PC-3 (cell line): Measurements from ENCODE around the gene NCL. TPM values are rescaled to one million over a fixed set of nuclear protein-coding genes. Genes with fewer than 3 reads are reported as not detected.
"Not testable (repeated sequence)": the region's sequence is repeated elsewhere in the genome, so short reads cannot be mapped to it uniquely, and the experiment has no call there.

Experiments
- ATAC-seq: fragments of 200-7000 bp; cut with Tn5 transposase; 2 replicates; pipeline ENCODE4 v1.9.1; 2020; ENCODE audit warnings: mild to moderate bottlenecking, moderate library complexity
- BruUV-seq: library from RNA; stranded (reverse); fragments of 400-500 nt; replicated peaks from 2 replicates; lab custom pipeline; 2021; lab: Mats Ljungman, UMichigan
- CTCF ChIA-PET: fragments of 300-600 bp; sonication (Branson Sonifier 250); formaldehyde crosslinking; loops from one replicate; lab custom pipeline; 2022; ENCODE audit warnings: antibody characterized with exemption; lab: Charles Lee
- POLR2A ChIA-PET: fragments of 300-600 bp; sonication (Branson Sonifier 250); formaldehyde crosslinking; loops from one replicate; lab custom pipeline; 2022; ENCODE audit warnings: antibody characterized with exemption; ENCODE audit not compliant: unreplicated experiment; lab: Charles Lee
- DNase-seq: peaks from one replicate; pipeline ENCODE4 v3.0.0-alpha.2; 2015
- H2AFZ ChIP-seq: fragments of 300-600 bp; sonication (generic); 2 replicates; pipeline ENCODE4 v1.6.0; 2016; ENCODE audit warnings: antibody characterized with exemption, low read length
- H3F3A ChIP-seq: fragments of 300-600 bp; sonication (generic); one replicate; pipeline ENCODE4 v1.6.0; 2017; ENCODE audit warnings: antibody characterized with exemption, low read length, control low read depth, mild to moderate bottlenecking; ENCODE audit not compliant: unreplicated experiment
- H3K27ac ChIP-seq: fragments of 300-600 bp; sonication (generic); 2 replicates; pipeline ENCODE4 v1.5.1; 2016; ENCODE audit warnings: mild to moderate bottlenecking, low read length
- H3K27me3 ChIP-seq: fragments of 300-600 bp; sonication (generic); 2 replicates; pipeline ENCODE4 v1.6.1; 2016; ENCODE audit warnings: low read length, mixed read lengths
- H3K36me3 ChIP-seq: fragments of 300-600 bp; sonication (generic); 2 replicates; pipeline ENCODE4 v1.6.1; 2016; ENCODE audit warnings: low read depth, mixed run types, low read length, mixed read lengths
- H3K4me1 ChIP-seq: fragments of 300-600 bp; sonication (generic); 2 replicates; pipeline ENCODE4 v1.5.1; 2016; ENCODE audit warnings: low read length; ENCODE audit not compliant: insufficient read depth
- H3K4me2 ChIP-seq: fragments of 300-600 bp; sonication (generic); 2 replicates; pipeline ENCODE4 v1.6.0; 2016; ENCODE audit warnings: low read length
- H3K4me3 ChIP-seq: fragments of 300-600 bp; sonication (generic); 2 replicates; pipeline ENCODE4 v1.5.1; 2016; ENCODE audit warnings: mild to moderate bottlenecking, low read length, mixed read lengths
- H3K79me2 ChIP-seq: fragments of 300-600 bp; sonication (generic); 2 replicates; pipeline ENCODE4 v1.6.1; 2017; ENCODE audit warnings: low read length, mixed read lengths
- H3K9ac ChIP-seq: fragments of 300-600 bp; sonication (generic); 2 replicates; pipeline ENCODE4 v1.6.0; 2016; ENCODE audit warnings: mild to moderate bottlenecking, low read length
- H3K9me2 ChIP-seq: fragments of 300-600 bp; sonication (generic); replicated peaks from 2 replicates; pipeline ENCODE4 v1.6.1; 2016; ENCODE audit warnings: mixed run types, low read length, mixed read lengths
- H3K9me3 ChIP-seq: fragments of 300-600 bp; sonication (generic); 2 replicates; pipeline ENCODE4 v1.6.1; 2016; ENCODE audit warnings: low read length, mixed read lengths
- H4K20me1 ChIP-seq: fragments of 300-600 bp; sonication (generic); 2 replicates; pipeline ENCODE4 v1.6.1; 2016; ENCODE audit warnings: low read length, mixed read lengths
- CTCF ChIP-seq: fragments of 300-600 bp; sonication (generic); conservative IDR thresholded peaks from 2 replicates; pipeline ENCODE4 v1.5.1; 2017; ENCODE audit warnings: antibody characterized with exemption, low read depth, mild to moderate bottlenecking, low read length
- EZH2 ChIP-seq: fragments of 300-600 bp; sonication (generic); IDR thresholded peaks from one replicate; pipeline ENCODE4 v1.6.1; 2017; ENCODE audit warnings: antibody characterized with exemption, mild to moderate bottlenecking, low read length; ENCODE audit not compliant: unreplicated experiment
- EZH2phosphoT487 ChIP-seq: fragments of 300-600 bp; sonication (generic); IDR thresholded peaks from 2 replicates; pipeline ENCODE4 v1.6.1; 2018; ENCODE audit warnings: mild to moderate bottlenecking, antibody characterized with exemption, low read length, borderline replicate concordance
- intact Hi-C: fragments of 100-400 bp; cut with micrococcal nuclease; formaldehyde crosslinking; loops from 2 replicates; pipeline ENCODE4 v1.9.0; 2023
- total RNA-seq: library from RNA; depleted of rRNA; stranded (reverse); fragments of >200 nt; gene quantifications from 2 replicates; pipeline ENCODE4 v1.2.3, GENCODE V29; 2014

NCL gene
- total RNA-seq, 1 experiment from 2014 or later, result 430 TPM

GRCh38 chr2:231411237-231411636 lies 53.0 kb downstream of the NCL start:
- BruUV-seq, result TSS peak; percentile 84
- H3K4me3 ChIP-seq, result peak overlapping the region; percentile 85
- CTCF ChIA-PET, result interaction anchor here (0.6 to 1.4 kb wide), 3 partner anchors 11 to 277 kb away, joined by 3 to 5 read pairs (median 4); no protein-coding TSS in a partner anchor
- DNase-seq (peak; percentile 45), ATAC-seq (no peak)
- peak overlapping the region; percentile 96 for H2AFZ ChIP-seq
- intact Hi-C loops, result no loop called here
- H3K4me1 ChIP-seq, result peaks cover 22% of the 10 kb centered on the region
- POLR2A ChIA-PET, result no interaction called here
- H3K9ac ChIP-seq, result peak overlapping the region; percentile 82
- no peaks in the 10 kb centered on the region for H3F3A ChIP-seq
- H3K9me3 ChIP-seq, result no peaks in the 10 kb centered on the region
- no peaks in the 10 kb centered on the region for H3K36me3 ChIP-seq
- H3K27me3 ChIP-seq, result no peaks in the 10 kb centered on the region
- no peaks in the 10 kb centered on the region for H3K9me2 ChIP-seq
- no peak for TF ChIP-seq EZH2
- TF ChIP-seq CTCF, result no peak
- TF ChIP-seq EZH2phosphoT487, result no peak
- H3K79me2 ChIP-seq, result no peaks in the 10 kb centered on the region
- peak overlapping the region; percentile 90 for H3K4me2 ChIP-seq
- peak overlapping the region; percentile 77 for H3K27ac ChIP-seq
- no peaks in the 10 kb centered on the region for H4K20me1 ChIP-seq

GRCh38 chr2:231410293-231411004 lies 53.8 kb downstream of the NCL start:
- POLR2A ChIA-PET, result no interaction called here
- no peaks in the 10 kb centered on the region for H3K79me2 ChIP-seq
- no peak for DNase-seq
- TF ChIP-seq EZH2phosphoT487 (no peak), CTCF (peak; percentile 64)
- H3K4me3 ChIP-seq, result no peak overlapping the region
- no peaks in the 10 kb centered on the region for H3F3A ChIP-seq
- intact Hi-C loops, result no loop called here
- no peaks in the 10 kb centered on the region for H4K20me1 ChIP-seq
- BruUV-seq, result no TSS peak
- no peak overlapping the region for H3K4me2 ChIP-seq
- no peaks in the 10 kb centered on the region for H3K9me3 ChIP-seq
- no peak overlapping the region for H2AFZ ChIP-seq
- H3K27ac ChIP-seq, result no peak overlapping the region
- CTCF ChIA-PET, result no interaction called here
- H3K9ac ChIP-seq, result no peak overlapping the region
- ATAC-seq, result no peak
- H3K27me3 ChIP-seq, result no peaks in the 10 kb centered on the region
- H3K36me3 ChIP-seq, result no peaks in the 10 kb centered on the region
- H3K9me2 ChIP-seq, result no peaks in the 10 kb centered on the region
- peaks cover 27% of the 10 kb centered on the region for H3K4me1 ChIP-seq

- TF ChIP-seq EZH2phosphoT487 (no peak), CTCF (no peak), EZH2 (no peak)
- Histone ChIP-seq H3K9ac (no peak overlapping the region), H3F3A (no peaks in the 10 kb centered on the region), H3K27ac (no peak overlapping the region), H3K9me3 (no peaks in the 10 kb centered on the region), H3K36me3 (no peaks in the 10 kb centered on the region), H3K27me3 (no peaks in the 10 kb centered on the region), H3K4me2 (no peak overlapping the region), H4K20me1 (no peaks in the 10 kb centered on the region), H3K4me3 (no peak overlapping the region), H3K79me2 (no peaks in the 10 kb centered on the region), H3K4me1 (peaks cover 33% of the 10 kb centered on the region), H3K9me2 (no peaks in the 10 kb centered on the region), H2AFZ (no peak overlapping the region)
- intact Hi-C loops, result no loop called here
- ATAC-seq (no peak), DNase-seq (no peak)
- POLR2A ChIA-PET, result no interaction called here
- CTCF ChIA-PET, result no interaction called here
- no TSS peak for BruUV-seq
Measured at GRCh38 chr2:231409776-231410175, 54.5 kb downstream of the NCL start.

GRCh38 chr2:231408304-231408703 lies 56.0 kb downstream of the NCL start:
- CTCF ChIA-PET, H3K27ac ChIP-seq, H3K79me2 ChIP-seq, H3K9me2 ChIP-seq, H4K20me1 ChIP-seq, H3K36me3 ChIP-seq, DNase-seq, POLR2A ChIA-PET, ATAC-seq, BruUV-seq, H3K4me2 ChIP-seq, H3K9me3 ChIP-seq, H3K9ac ChIP-seq, H3F3A ChIP-seq, H3K27me3 ChIP-seq, H2AFZ ChIP-seq, intact Hi-C loops, H3K4me3 ChIP-seq: not testable (repeated sequence)
- peaks cover 42% of the 10 kb centered on the region for H3K4me1 ChIP-seq
